HepG2 (cell line): ENCODE measurements around the gene PNKD. TPM values are rescaled to one million over a fixed set of nuclear protein-coding genes. Genes with fewer than 3 reads are reported as not detected.

Experiments
- ATAC-seq: fragments of 200-7000 bp; cut with Tn5 transposase; 3 replicates; pipeline ENCODE4 v1.9.1; 2020; ENCODE audit warnings: mild to moderate bottlenecking, moderate library complexity
- BruUV-seq: library from RNA; stranded (reverse); fragments of 400-500 nt; replicated peaks from 2 replicates; lab custom pipeline; 2021; lab: Mats Ljungman, UMichigan
- CTCF ChIA-PET: fragments of 300-600 bp; formaldehyde crosslinking; extraction: SDS; loops from one replicate; lab custom pipeline; 2021; ENCODE audit warnings: low total read pairs, inconsistent platforms, low intra/inter-chr PET ratio; lab: Yijun Ruan, JAX
- POLR2A ChIA-PET: fragments of 350-600 bp; sonication (Branson Sonifier 250); formaldehyde crosslinking; loops from one replicate; lab custom pipeline; 2020; ENCODE audit warnings: antibody characterized with exemption, inconsistent platforms; lab: Yijun Ruan, JAX
- DNase-seq: peaks from one replicate; pipeline ENCODE4 v3.0.0-alpha.2; 2015; ENCODE audit warnings: low spot score
- FAIRE-seq: peaks from 3 replicates; lab custom pipeline; 2011; peaks lifted over from hg19 to GRCh38; lab: Jason Lieb, UNC
- H2AFZ ChIP-seq: one replicate; pipeline ENCODE4 v1.6.1; 2011; ENCODE audit warnings: low read length, inconsistent platforms
- H3K27ac ChIP-seq: fragments of 300-600 bp; 3 replicates; pipeline ENCODE4 v1.8.0; 2011; ENCODE audit warnings: mixed run types, mild to moderate bottlenecking, mixed read lengths, low read length, inconsistent platforms; ENCODE audit not compliant: insufficient read depth; ENCODE audit errors: extremely low read length
- H3K27me3 ChIP-seq, 2 experiments: fragments of 200-600 bp in 1 of 2; 2 replicates in 1 of 2; 3 replicates in 1 of 2; pipeline versions ENCODE4 v1.6.0 to v1.8.0; 2011; ENCODE audit warnings: low read length in 2 of 2, mild to moderate bottlenecking in 2 of 2, moderate library complexity in 2 of 2, inconsistent platforms in 1 of 2; ENCODE audit not compliant: insufficient read depth in 2 of 2, control insufficient read depth in 1 of 2
- H3K36me3 ChIP-seq, 2 experiments: fragments of 200-600 bp in 1 of 2; replicated peaks in 1 of 2; 2 replicates in 1 of 2; 3 replicates in 1 of 2; pipeline versions ENCODE4 v1.5.1 to v1.8.0; 2011; ENCODE audit warnings: low read length in 2 of 2, inconsistent platforms in 1 of 2; ENCODE audit not compliant: insufficient read depth in 2 of 2, control insufficient read depth in 1 of 2
- H3K4me1 ChIP-seq: 2 replicates; pipeline ENCODE4 v1.5.1; 2012; ENCODE audit warnings: low read length, inconsistent platforms; ENCODE audit not compliant: insufficient read depth
- H3K4me2 ChIP-seq: 2 replicates; pipeline ENCODE4 v1.6.0; 2011; ENCODE audit warnings: low read depth, low read length, inconsistent platforms
- H3K4me3 ChIP-seq, 3 experiments: fragments of 200-600 bp in 1 of 3; sonication (generic), shearing (Covaris generic) in 1 of 3; replicated peaks in 1 of 3; 2 replicates each; pipeline ENCODE4 v1.5.1; 2011 to 2016; ENCODE audit warnings: low read length in 3 of 3, inconsistent platforms in 2 of 3, low read depth in 2 of 3, mild to moderate bottlenecking in 2 of 3, control low read depth in 1 of 3, mixed read lengths in 1 of 3; ENCODE audit not compliant: insufficient read depth in 1 of 3
- H3K79me2 ChIP-seq: one replicate; pipeline ENCODE4 v1.6.1; 2011; ENCODE audit warnings: low read length, inconsistent platforms; ENCODE audit not compliant: insufficient read depth
- H3K9ac ChIP-seq: 2 replicates; pipeline ENCODE4 v1.6.0; 2011; ENCODE audit warnings: mild to moderate bottlenecking, low read depth, low read length, inconsistent platforms; ENCODE audit not compliant: insufficient read depth
- H3K9me3 ChIP-seq: 2 replicates; pipeline ENCODE4 v1.5.1; 2012; ENCODE audit warnings: mild to moderate bottlenecking, low read length
- H4K20me1 ChIP-seq: 2 replicates; pipeline ENCODE4 v1.6.0; 2011; ENCODE audit warnings: inconsistent platforms, mild to moderate bottlenecking, low read length, moderate library complexity; ENCODE audit not compliant: insufficient read depth
- ATF1 ChIP-seq: IDR thresholded peaks from 2 replicates; pipeline ENCODE4 v1.6.1; 2016; ENCODE audit warnings: mild to moderate bottlenecking, control low read depth
- ATF7 ChIP-seq, 2 experiments: fragments of 450-650 bp in 1 of 2; sonication (generic) in 1 of 2; formaldehyde crosslinking in 1 of 2; IDR thresholded peaks; 2 replicates each; pipeline versions ENCODE4 v1.4.0 to v1.6.1; 2016 to 2020; ENCODE audit warnings: antibody characterized with exemption in 1 of 2, mild to moderate bottlenecking in 1 of 2, missing genetic modification reagents in 1 of 2
- DNMT3B ChIP-seq: conservative IDR thresholded peaks from 2 replicates; pipeline ENCODE4 v1.6.1; 2016; ENCODE audit warnings: missing biosample characterization, control low read depth
- FOSL1 ChIP-seq: sonication (generic); formaldehyde crosslinking; IDR thresholded peaks from 2 replicates; pipeline ENCODE4 v1.9.0; 2021; ENCODE audit warnings: missing genetic modification reagents, borderline replicate concordance
- GATA4 ChIP-seq: sonication (generic); IDR thresholded peaks from 2 replicates; pipeline ENCODE4 v1.6.1; 2016; ENCODE audit warnings: antibody characterized with exemption, low read depth, borderline replicate concordance
- MTF1 ChIP-seq: sonication (generic); formaldehyde crosslinking; IDR thresholded peaks from 2 replicates; pipeline ENCODE4 v1.5.0; 2020; ENCODE audit warnings: missing genetic modification reagents
- NFKB2 ChIP-seq: sonication (generic); formaldehyde crosslinking; IDR thresholded peaks from 2 replicates; pipeline ENCODE4 v1.4.0; 2020; ENCODE audit warnings: missing genetic modification reagents, borderline replicate concordance
- REXO4 ChIP-seq: sonication (generic); formaldehyde crosslinking; IDR thresholded peaks from 2 replicates; pipeline ENCODE4 v1.8.0; 2022; ENCODE audit warnings: missing genetic modification reagents, mild to moderate bottlenecking, borderline replicate concordance
- SIN3B ChIP-seq: fragments of 150-350 bp; IDR thresholded peaks from 2 replicates; pipeline ENCODE4 v1.6.1; 2014; ENCODE audit warnings: low read length
- SMARCC2 ChIP-seq: fragments of 450-650 bp; IDR thresholded peaks from 2 replicates; pipeline ENCODE4 v1.6.1; 2017; ENCODE audit warnings: antibody characterized with exemption, mild to moderate bottlenecking
- STAT6 ChIP-seq: sonication (generic); formaldehyde crosslinking; IDR thresholded peaks from 2 replicates; pipeline ENCODE4 v1.4.0; 2020; ENCODE audit warnings: missing genetic modification reagents, mild to moderate bottlenecking, borderline replicate concordance
- YEATS4 ChIP-seq: sonication (generic); formaldehyde crosslinking; IDR thresholded peaks from 2 replicates; pipeline ENCODE4 v1.4.0; 2020; ENCODE audit warnings: missing genetic modification reagents, borderline replicate concordance
- ZBTB33 ChIP-seq: sonication (generic); formaldehyde crosslinking; IDR thresholded peaks from 2 replicates; pipeline ENCODE4 v1.4.0; 2020; ENCODE audit warnings: missing genetic modification reagents
- ZNF124 ChIP-seq: sonication (generic); formaldehyde crosslinking; IDR thresholded peaks from 2 replicates; pipeline ENCODE4 v1.4.0; 2020; ENCODE audit warnings: missing genetic modification reagents
- ZNF431 ChIP-seq: sonication (generic); formaldehyde crosslinking; IDR thresholded peaks from 2 replicates; pipeline ENCODE4 v1.9.0; 2022; ENCODE audit warnings: missing genetic modification reagents, low read depth, mild to moderate bottlenecking, borderline replicate concordance
- ZNF501 ChIP-seq: sonication (generic); formaldehyde crosslinking; IDR thresholded peaks from 2 replicates; pipeline ENCODE4 v1.5.1; 2020; ENCODE audit warnings: mild to moderate bottlenecking, moderate library complexity, missing genetic modification reagents
- ZSCAN5A ChIP-seq: sonication (generic); formaldehyde crosslinking; IDR thresholded peaks from 2 replicates; pipeline ENCODE4 v1.8.0; 2022; ENCODE audit warnings: mild to moderate bottlenecking, missing genetic modification reagents, borderline replicate concordance
- WGBS: methylation state at CpG from one replicate; pipeline ENCODE4 v1.1.6; 2017; ENCODE audit warnings: low lambda C conversion rate; 5-methylcytosine and 5-hydroxymethylcytosine counted together
- in situ Hi-C: cut with HindIII; loops from 2 replicates; pipeline ENCODE4 v1.10.0; 2017; ENCODE audit warnings: low pct_unique_long_range_greater_than_20kb; ENCODE audit not compliant: extremely low pct_ligation_motif_present
- intact Hi-C: fragments of 100-400 bp; cut with micrococcal nuclease; formaldehyde crosslinking; loops from one replicate; pipeline ENCODE4 v1.10.0; 2022; ENCODE audit not compliant: unreplicated experiment
- polyA plus RNA-seq, 8 experiments: library from polyadenylated mRNA; depleted of rRNA in 3 of 8; stranded (reverse) in 7 of 8; unstranded in 1 of 8; fragments of >200 nt; fragmentation: Illumina TruSeq in 4 of 8; extraction: Trizol in 4 of 8; gene quantifications; 2 replicates each; pipeline versions ENCODE4 v1.2.1 to v1.2.3, GENCODE V29; 2011 to 2016; ENCODE audit warnings: low read depth in 4 of 8, missing spikeins in 1 of 8, mixed read lengths in 1 of 8; ENCODE audit not compliant: insufficient read depth in 1 of 8
- total RNA-seq, 5 experiments: library from RNA; depleted of rRNA; stranded (reverse); fragments of >200 nt; fragmentation: Illumina TruSeq; extraction: Trizol; gene quantifications; 2 replicates each; pipeline ENCODE4 v1.2.3, GENCODE V29; 2016; ENCODE audit warnings: low read depth in 1 of 5
- TF ChIP-seq, protein P1 (sequence below): sonication (generic); formaldehyde crosslinking; IDR thresholded peaks from 2 replicates; pipeline ENCODE4 v1.5.1; 2020; ENCODE audit warnings: missing genetic modification reagents, mild to moderate bottlenecking, borderline replicate concordance

Gene PNKD
- total and polyA plus RNA-seq, 2 of the 13 experiments (the other 11 are each of a cell fraction or from before 2014, with no cell fraction given), result 55.9 to 80.4 TPM

- Histone ChIP-seq H2AFZ (no peak overlapping the region), H3K36me3 (no peaks in the 10 kb centered on the region), H3K4me2 (no peak overlapping the region), H4K20me1 (no peaks in the 10 kb centered on the region), H3K27me3 (peaks cover 2% of the 10 kb centered on the region in 2 experiments; a peak in 2 of 5 replicates), H3K27ac (no peak overlapping the region), H3K9ac (no peak overlapping the region), H3K4me3 (no peak overlapping the region), H3K79me2 (no peaks in the 10 kb centered on the region), H3K4me1 (peaks cover 37% of the 10 kb centered on the region), H3K9me3 (no peaks in the 10 kb centered on the region)
- POLR2A ChIA-PET, result no interaction called here
- TF ChIP-seq YEATS4 (CRISPR knock-in tag) (no peak), ATF1 (CRISPR knock-in tag) (no peak), GATA4 (no peak), DNMT3B (CRISPR knock-in tag) (no peak), ZSCAN5A (CRISPR knock-in tag) (no peak), STAT6 (no peak), NFKB2 (CRISPR knock-in tag) (no peak), SIN3B (no peak), ZNF431 (no peak), MTF1 (no peak), REXO4 (CRISPR knock-in tag) (no peak), ZNF501 (no peak), ZNF124 (no peak), SMARCC2 (no peak), FOSL1 (CRISPR knock-in tag) (no peak), ATF7 (IDR thresholded peaks at IDR 0.05) (no peak), ATF7 (CRISPR knock-in tag; IDR thresholded peaks at IDR 0.05) (no peak), ZBTB33 (CRISPR knock-in tag) (no peak)
- TF ChIP-seq, protein P1, sequence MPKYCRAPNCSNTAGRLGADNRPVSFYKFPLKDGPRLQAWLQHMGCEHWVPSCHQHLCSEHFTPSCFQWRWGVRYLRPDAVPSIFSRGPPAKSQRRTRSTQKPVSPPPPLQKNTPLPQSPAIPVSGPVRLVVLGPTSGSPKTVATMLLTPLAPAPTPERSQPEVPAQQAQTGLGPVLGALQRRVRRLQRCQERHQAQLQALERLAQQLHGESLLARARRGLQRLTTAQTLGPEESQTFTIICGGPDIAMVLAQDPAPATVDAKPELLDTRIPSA, result no peak
- 69% methylated on average over 6 of the region's 6 CpGs for WGBS
- FAIRE-seq (no peak), ATAC-seq (no peak), DNase-seq (no peak)
- no TSS peak for BruUV-seq
- CTCF ChIA-PET, result no interaction called here
- in situ Hi-C loops, result no loop called here
- intact Hi-C loops, result no loop called here
These were observed 93.9 kb downstream of the PNKD start for GRCh38 chr2:218364196-218364595.
